ENCODE measurements around the gene WDFY4.

GRCh38 chr10:48786606-48787282 is 102.1 kb downstream of the WDFY4 start:
- no peak for TF ChIP-seq CTCF (IDR thresholded peaks at IDR 0.05; ENCODE audit: poor library complexity, severe bottlenecking)
- TF ChIP-seq EP300 (conservative IDR thresholded peaks at IDR 0.05; ENCODE audit: poor library complexity, severe bottlenecking): no peak
- TF ChIP-seq MXI1 (conservative IDR thresholded peaks at IDR 0.05; ENCODE audit: poor library complexity, severe bottlenecking): no peak
- no peak for TF ChIP-seq SMC3 (conservative IDR thresholded peaks at IDR 0.05; ENCODE audit: poor library complexity)
